HepG2 (cell line): ENCODE results near the gene LRRC8E. TPM values are rescaled to one million over a fixed set of nuclear protein-coding genes. Genes with fewer than 3 reads are reported as not detected.
A peak's percentile ranks its signal among the peaks of the same experiment; 100 is the strongest.

Experiments
- CBX5 ChIP-seq: sonication (generic); formaldehyde crosslinking; IDR thresholded peaks from 2 replicates; pipeline ENCODE4 v1.4.0; 2020; ENCODE audit warnings: missing genetic modification reagents, borderline replicate concordance
- CEBPB ChIP-seq: IDR thresholded peaks from 2 replicates; pipeline ENCODE4 v1.6.1; 2011; ENCODE audit warnings: low read depth, low read length, improper control_type of control experiment, borderline replicate concordance
- CENPBD1 ChIP-seq: sonication (generic); formaldehyde crosslinking; IDR thresholded peaks from 2 replicates; pipeline ENCODE4 v1.8.0; 2022; ENCODE audit warnings: missing genetic modification reagents, low read depth, mild to moderate bottlenecking, borderline replicate concordance
- CHCHD3 ChIP-seq: sonication (generic); formaldehyde crosslinking; IDR thresholded peaks from 2 replicates; pipeline ENCODE4 v1.8.0; 2022; ENCODE audit warnings: mild to moderate bottlenecking, missing genetic modification reagents, moderate library complexity
- ELF3 ChIP-seq: IDR thresholded peaks from 2 replicates; pipeline ENCODE4 v1.6.1; 2016; ENCODE audit warnings: missing genetic modification reagents, missing compliant biosample characterization
- GPN1 ChIP-seq: sonication (generic); formaldehyde crosslinking; IDR thresholded peaks from 2 replicates; pipeline ENCODE4 v1.5.1; 2020; ENCODE audit warnings: missing genetic modification reagents, borderline replicate concordance
- IKZF4 ChIP-seq: sonication (generic); formaldehyde crosslinking; IDR thresholded peaks from 2 replicates; pipeline ENCODE4 v1.5.1; 2020; ENCODE audit warnings: borderline replicate concordance, mild to moderate bottlenecking, low read depth, missing genetic modification reagents; ENCODE audit errors: not compliant biosample characterization
- MAX ChIP-seq: IDR thresholded peaks from 2 replicates; pipeline ENCODE4 v1.6.1; 2012; ENCODE audit warnings: inconsistent platforms
- SP4 ChIP-seq: sonication (generic); formaldehyde crosslinking; IDR thresholded peaks from 2 replicates; pipeline ENCODE4 v1.8.1; 2023; ENCODE audit warnings: mild to moderate bottlenecking, missing genetic modification reagents
- TCF12 ChIP-seq, 2 experiments: fragments of 450-650 bp in 1 of 2; sonication (generic) in 1 of 2; formaldehyde crosslinking in 1 of 2; IDR thresholded peaks; 2 replicates each; pipeline versions ENCODE4 v1.6.1 to v1.8.0; 2017 to 2022; ENCODE audit warnings: antibody characterized with exemption in 1 of 2, mild to moderate bottlenecking in 1 of 2, missing genetic modification reagents in 1 of 2, moderate library complexity in 1 of 2
- U2AF2 ChIP-seq: fragments of 200-400 bp; formaldehyde crosslinking; IDR thresholded peaks from 2 replicates; pipeline ENCODE4 v1.6.1; 2017; ENCODE audit warnings: low read depth, mild to moderate bottlenecking, low read length
- ZBED4 ChIP-seq: sonication (generic); formaldehyde crosslinking; IDR thresholded peaks from 2 replicates; pipeline ENCODE4 v1.4.0; 2020; ENCODE audit warnings: missing genetic modification reagents, borderline replicate concordance
- ZBTB33 ChIP-seq: sonication (generic); formaldehyde crosslinking; IDR thresholded peaks from 2 replicates; pipeline ENCODE4 v1.4.0; 2020; ENCODE audit warnings: missing genetic modification reagents
- ZBTB49 ChIP-seq: sonication (generic); formaldehyde crosslinking; IDR thresholded peaks from 2 replicates; pipeline ENCODE4 v1.4.0; 2020; ENCODE audit warnings: missing genetic modification reagents, borderline replicate concordance
- ZNF18 ChIP-seq: sonication (generic); formaldehyde crosslinking; IDR thresholded peaks from 2 replicates; pipeline ENCODE4 v1.8.0; 2022; ENCODE audit warnings: mild to moderate bottlenecking, missing genetic modification reagents; ENCODE audit not compliant: insufficient replicate concordance
- ZNF570 ChIP-seq: sonication (generic); formaldehyde crosslinking; IDR thresholded peaks from 2 replicates; pipeline ENCODE4 v1.4.0; 2020; ENCODE audit warnings: mild to moderate bottlenecking, missing genetic modification reagents, borderline replicate concordance
- polyA plus RNA-seq, 8 experiments: library from polyadenylated mRNA; depleted of rRNA in 3 of 8; stranded (reverse) in 7 of 8; unstranded in 1 of 8; fragments of >200 nt; fragmentation: Illumina TruSeq in 4 of 8; extraction: Trizol in 4 of 8; gene quantifications; 2 replicates each; pipeline versions ENCODE4 v1.2.1 to v1.2.3, GENCODE V29; 2011 to 2016; ENCODE audit warnings: low read depth in 4 of 8, missing spikeins in 1 of 8, mixed read lengths in 1 of 8; ENCODE audit not compliant: insufficient read depth in 1 of 8
- total RNA-seq, 5 experiments: library from RNA; depleted of rRNA; stranded (reverse); fragments of >200 nt; fragmentation: Illumina TruSeq; extraction: Trizol; gene quantifications; 2 replicates each; pipeline ENCODE4 v1.2.3, GENCODE V29; 2016; ENCODE audit warnings: low read depth in 1 of 5

Gene LRRC8E
- total and polyA plus RNA-seq, 2 of the 13 experiments (the other 11 are each of a cell fraction or from before 2014, with no cell fraction given), result 8.0 to 10.3 TPM

- peak; percentile 49; the same call in 1 of the 2 replicates for TF ChIP-seq ZBED4 (CRISPR knock-in tag)
- no peak for TF ChIP-seq U2AF2
- TF ChIP-seq CEBPB, result peak; percentile 71; the same call in 1 of the 2 replicates
- TF ChIP-seq TCF12 (IDR thresholded peaks at IDR 0.05), result no peak
- TF ChIP-seq TCF12 (CRISPR knock-in tag; IDR thresholded peaks at IDR 0.05), result no peak
- TF ChIP-seq GPN1, result no peak; the same call in 1 of the 2 replicates
- TF ChIP-seq ZBTB33 (CRISPR knock-in tag), result no peak
- TF ChIP-seq CHCHD3, result peak; percentile 92
- TF ChIP-seq ZBTB49 (CRISPR knock-in tag), result no peak
- TF ChIP-seq SP4 (CRISPR knock-in tag), result peak; percentile 69; the same call in 1 of the 2 replicates
- TF ChIP-seq ZNF570 (CRISPR knock-in tag), result no peak; the same call in 1 of the 2 replicates
- peak; percentile 69 for TF ChIP-seq IKZF4 (CRISPR knock-in tag)
- peak; percentile 96 for TF ChIP-seq MAX
- TF ChIP-seq CENPBD1 (CRISPR knock-in tag), result no peak; the same call in 1 of the 2 replicates
- TF ChIP-seq ELF3 (CRISPR knock-in tag), result peak; percentile 76
- peak; percentile 61 for TF ChIP-seq ZNF18 (CRISPR knock-in tag)
- TF ChIP-seq CBX5, result peak; percentile 87; the same call in 1 of the 2 replicates
These were observed 15.1 kb downstream of the LRRC8E start, which contains the start of gene MAP2K7 (continued) for GRCh38 chr19:7903244-7904073.
